BE2C (cell line): ENCODE measurements around the gene UROS.

Experiments
- DNase-seq: peaks from one replicate; pipeline ENCODE4 v3.0.0-alpha.2; 2020
- H3K27me3 ChIP-seq: fragments of 250-450 bp; sonication (Bioruptor Pico); 2 replicates; pipeline ENCODE4 v1.5.1; 2020; ENCODE audit warnings: mild to moderate bottlenecking
- H3K36me3 ChIP-seq: fragments of 250-450 bp; sonication (Bioruptor Pico); 2 replicates; pipeline ENCODE4 v1.5.1; 2020; ENCODE audit warnings: mild to moderate bottlenecking
- H3K4me1 ChIP-seq: fragments of 250-450 bp; sonication (Bioruptor Pico); 2 replicates; pipeline ENCODE4 v1.5.1; 2020
- H3K4me3 ChIP-seq: 2 replicates; pipeline ENCODE4 v1.5.1; 2011; ENCODE audit warnings: low read depth, low read length
- H3K9me3 ChIP-seq: fragments of 250-450 bp; sonication (Bioruptor Pico); 2 replicates; pipeline ENCODE4 v1.5.1; 2020
- TF ChIP-seq, protein P1 (sequence below): IDR thresholded peaks from 2 replicates; pipeline ENCODE4 v1.5.1; 2012; ENCODE audit warnings: mild to moderate bottlenecking, low read depth, low read length

Gene UROS

DNA sequence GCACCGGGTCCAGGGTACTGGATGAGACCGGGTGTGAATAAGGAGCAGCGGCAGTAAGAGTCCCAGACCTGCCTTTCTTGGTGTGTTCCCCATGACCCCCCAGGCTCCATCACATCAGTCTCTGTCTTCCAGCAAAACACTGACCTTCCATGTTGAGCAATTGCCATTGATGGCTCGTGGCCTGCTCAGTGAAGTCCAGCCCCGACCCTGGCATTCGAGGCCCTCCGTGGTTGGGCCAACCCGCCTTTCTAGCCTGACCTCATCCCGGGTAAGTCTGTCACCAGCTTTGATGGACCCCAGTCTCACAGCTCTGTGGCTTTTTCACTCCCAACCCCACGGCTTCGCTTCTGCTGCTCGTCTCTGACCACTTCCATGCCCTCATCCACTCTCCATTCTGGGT is 53.9 kb downstream of the UROS start:
- H3K27me3 ChIP-seq = no peaks in the 10 kb centered on the region
- no peaks in the 10 kb centered on the region for H3K9me3 ChIP-seq
- no peaks in the 10 kb centered on the region for H3K4me1 ChIP-seq
- H3K36me3 ChIP-seq = peaks cover 5% of the 10 kb centered on the region; the same call in 1 of the 2 replicates
- TF ChIP-seq, protein P1, sequence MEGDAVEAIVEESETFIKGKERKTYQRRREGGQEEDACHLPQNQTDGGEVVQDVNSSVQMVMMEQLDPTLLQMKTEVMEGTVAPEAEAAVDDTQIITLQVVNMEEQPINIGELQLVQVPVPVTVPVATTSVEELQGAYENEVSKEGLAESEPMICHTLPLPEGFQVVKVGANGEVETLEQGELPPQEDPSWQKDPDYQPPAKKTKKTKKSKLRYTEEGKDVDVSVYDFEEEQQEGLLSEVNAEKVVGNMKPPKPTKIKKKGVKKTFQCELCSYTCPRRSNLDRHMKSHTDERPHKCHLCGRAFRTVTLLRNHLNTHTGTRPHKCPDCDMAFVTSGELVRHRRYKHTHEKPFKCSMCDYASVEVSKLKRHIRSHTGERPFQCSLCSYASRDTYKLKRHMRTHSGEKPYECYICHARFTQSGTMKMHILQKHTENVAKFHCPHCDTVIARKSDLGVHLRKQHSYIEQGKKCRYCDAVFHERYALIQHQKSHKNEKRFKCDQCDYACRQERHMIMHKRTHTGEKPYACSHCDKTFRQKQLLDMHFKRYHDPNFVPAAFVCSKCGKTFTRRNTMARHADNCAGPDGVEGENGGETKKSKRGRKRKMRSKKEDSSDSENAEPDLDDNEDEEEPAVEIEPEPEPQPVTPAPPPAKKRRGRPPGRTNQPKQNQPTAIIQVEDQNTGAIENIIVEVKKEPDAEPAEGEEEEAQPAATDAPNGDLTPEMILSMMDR = no peak
- H3K4me3 ChIP-seq = no peak overlapping the region
- no peak for DNase-seq

DNA sequence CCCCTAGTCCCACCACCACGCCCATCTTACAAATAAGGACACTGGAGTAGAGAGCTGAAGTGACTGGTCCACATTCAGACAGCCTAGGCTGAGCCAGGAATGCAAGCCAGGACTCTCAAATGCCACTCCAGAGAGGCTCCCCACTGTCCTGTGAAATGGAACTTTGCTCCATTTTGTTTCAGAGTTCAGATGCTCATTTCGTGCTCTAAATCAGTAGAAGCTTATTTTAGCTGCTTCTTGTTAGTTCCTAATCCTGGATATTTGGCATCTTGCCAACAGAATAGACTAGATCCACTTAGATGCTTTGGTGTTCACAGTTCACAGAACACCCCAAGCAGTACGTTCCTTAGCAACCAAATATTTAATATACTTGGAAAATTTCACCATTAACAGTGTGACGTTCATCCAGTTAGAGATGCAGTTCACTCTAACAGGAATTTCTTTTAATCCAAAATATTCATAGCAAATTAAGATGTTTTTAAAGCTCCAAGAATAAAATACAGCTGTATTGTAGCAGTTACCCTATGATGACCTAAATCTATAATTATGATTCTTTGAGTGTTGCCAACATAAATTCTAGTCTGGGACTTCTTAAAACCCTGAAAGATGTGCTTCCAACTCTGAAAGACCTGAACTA is 54.7 kb downstream of the UROS start:
- Histone ChIP-seq H3K4me1 (no peaks in the 10 kb centered on the region), H3K27me3 (no peaks in the 10 kb centered on the region), H3K9me3 (no peaks in the 10 kb centered on the region), H3K4me3 (no peak overlapping the region), H3K36me3 (peaks cover 11% of the 10 kb centered on the region)
- DNase-seq = no peak
- TF ChIP-seq, protein P1 = no peak

DNA sequence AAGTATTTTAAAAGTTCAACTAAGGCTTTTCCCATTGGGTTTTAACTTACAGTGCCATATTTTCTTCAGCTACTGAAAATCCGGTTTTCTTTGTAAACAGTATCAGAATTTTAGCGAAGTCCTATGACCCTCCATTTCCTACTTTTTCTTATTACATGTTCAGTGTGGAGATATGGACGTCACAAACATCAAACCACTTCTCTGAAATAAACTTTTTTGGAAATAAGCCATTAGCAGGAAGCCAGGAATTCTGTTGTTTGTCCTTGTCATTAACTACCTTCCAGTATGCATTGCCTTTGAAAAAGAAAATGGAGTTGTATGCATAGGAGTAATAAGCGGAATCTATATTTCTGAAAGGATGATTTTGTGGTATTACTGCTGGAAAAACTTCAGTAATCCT is 56.5 kb downstream of the UROS start:
- H3K27me3 ChIP-seq = no peaks in the 10 kb centered on the region
- no peak for DNase-seq
- TF ChIP-seq, protein P1 = no peak
- no peaks in the 10 kb centered on the region for H3K4me1 ChIP-seq
- H3K36me3 ChIP-seq = peaks cover 14% of the 10 kb centered on the region
- H3K9me3 ChIP-seq = no peaks in the 10 kb centered on the region
- H3K4me3 ChIP-seq = no peak overlapping the region

DNA sequence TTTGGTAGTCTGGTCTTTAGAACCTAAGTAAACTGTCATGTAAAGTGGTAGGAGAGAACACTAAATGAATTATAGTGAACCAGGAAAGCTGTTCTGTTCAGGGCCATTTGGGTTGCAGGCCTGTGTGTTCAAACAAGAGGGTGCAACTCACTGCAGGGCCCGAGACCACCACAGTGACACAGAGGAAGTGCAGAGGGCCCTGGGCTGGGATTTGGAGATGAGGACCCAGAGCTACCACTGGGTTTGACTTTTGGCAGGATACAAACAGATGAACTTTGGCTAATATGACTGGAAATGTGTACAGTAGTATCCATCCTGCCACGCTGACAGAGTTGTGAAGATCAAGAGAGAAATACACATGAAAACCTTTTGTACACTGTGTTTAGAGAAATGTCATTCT is 57.2 kb downstream of the UROS start:
- Histone ChIP-seq H3K9me3 (no peaks in the 10 kb centered on the region), H3K4me1 (no peaks in the 10 kb centered on the region), H3K27me3 (no peaks in the 10 kb centered on the region), H3K4me3 (no peak overlapping the region), H3K36me3 (peaks cover 18% of the 10 kb centered on the region)
- no peak for DNase-seq
- TF ChIP-seq, protein P1 = no peak

GRCh38 chr10:125762692-125763648 is 60.1 kb downstream of the UROS start:
- TF ChIP-seq, protein P1 = no peak
- Histone ChIP-seq H3K9me3 (no peaks in the 10 kb centered on the region), H3K27me3 (no peaks in the 10 kb centered on the region), H3K4me3 (no peak overlapping the region), H3K36me3 (peaks cover 34% of the 10 kb centered on the region), H3K4me1 (no peaks in the 10 kb centered on the region)
- DNase-seq = no peak

DNA sequence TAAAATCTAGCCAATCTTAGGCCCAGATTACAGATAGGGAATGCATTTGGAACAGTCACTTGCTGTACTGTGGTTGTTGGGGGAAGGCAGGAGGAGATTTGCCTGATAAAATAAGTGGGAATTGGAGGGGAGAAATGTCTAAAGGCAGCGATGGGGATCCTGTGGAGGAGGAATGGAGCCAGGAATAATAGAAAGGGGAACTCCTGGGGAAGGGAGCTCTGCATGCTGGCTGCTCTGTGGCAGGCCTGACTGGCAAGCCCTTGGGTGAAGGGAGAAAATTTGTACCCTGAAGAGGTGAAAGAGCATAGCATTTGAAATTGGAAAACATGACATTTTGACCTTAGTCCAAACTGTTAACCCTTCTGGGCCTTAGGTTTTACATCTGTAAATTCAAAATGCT is 61.1 kb downstream of the UROS start:
- no peak for DNase-seq
- Histone ChIP-seq H3K27me3 (no peaks in the 10 kb centered on the region), H3K9me3 (no peaks in the 10 kb centered on the region), H3K36me3 (peaks cover 36% of the 10 kb centered on the region), H3K4me3 (no peak overlapping the region), H3K4me1 (no peaks in the 10 kb centered on the region)
- TF ChIP-seq, protein P1 = no peak
